ENCODE measurements around the gene ELN. TPM values are rescaled to one million over a fixed set of nuclear protein-coding genes. Genes with fewer than 3 reads are reported as not detected.

Gene ELN
- total and polyA plus RNA-seq, 2 of the 8 experiments (the other 6 are each of a cell fraction or from before 2014, with no cell fraction given) = 5.1 to 5.6 TPM

DNA sequence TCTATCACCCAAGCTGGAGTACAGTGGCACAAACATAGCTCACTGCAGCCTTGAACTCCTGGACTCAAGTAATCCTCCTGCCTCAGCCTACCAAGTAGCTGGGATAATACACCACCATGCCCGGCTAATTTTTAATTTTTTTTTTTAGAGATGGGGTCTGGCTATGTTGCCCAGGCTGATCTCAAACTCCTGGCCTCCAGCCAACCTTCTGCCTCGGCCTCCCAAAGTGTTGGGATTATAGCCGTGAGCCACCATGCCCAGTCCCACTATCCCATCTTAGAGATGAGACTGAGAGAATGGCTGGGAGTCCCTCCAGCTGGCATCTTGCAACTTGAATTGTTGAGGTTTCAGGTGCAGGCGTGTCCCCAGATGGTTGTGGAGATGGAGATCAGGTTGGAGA is 40.7 kb upstream of the ELN start:
- no peaks in the 10 kb centered on the region for H3K79me1 ChIP-seq (ENCODE audit: low read depth, low read length)
- H2BK12ac ChIP-seq (ENCODE audit: low read depth, low read length) = no peak overlapping the region
- TF ChIP-seq CHD1 (IDR thresholded peaks at IDR 0.05; ENCODE audit: low read depth, low read length) (no peak), RBBP5 (IDR thresholded peaks at IDR 0.05; ENCODE audit: borderline replicate concordance, low read depth, low read length) (no peak), SP2 (IDR thresholded peaks at IDR 0.05; ENCODE audit: low read length) (no peak), GABPA (IDR thresholded peaks at IDR 0.05; ENCODE audit: borderline replicate concordance, insufficient read depth, low read length) (no peak), EZH2 (IDR thresholded peaks at IDR 0.05; ENCODE audit: low read depth, low read length, severe bottlenecking) (no peak)
- TF ChIP-seq, protein P1, sequence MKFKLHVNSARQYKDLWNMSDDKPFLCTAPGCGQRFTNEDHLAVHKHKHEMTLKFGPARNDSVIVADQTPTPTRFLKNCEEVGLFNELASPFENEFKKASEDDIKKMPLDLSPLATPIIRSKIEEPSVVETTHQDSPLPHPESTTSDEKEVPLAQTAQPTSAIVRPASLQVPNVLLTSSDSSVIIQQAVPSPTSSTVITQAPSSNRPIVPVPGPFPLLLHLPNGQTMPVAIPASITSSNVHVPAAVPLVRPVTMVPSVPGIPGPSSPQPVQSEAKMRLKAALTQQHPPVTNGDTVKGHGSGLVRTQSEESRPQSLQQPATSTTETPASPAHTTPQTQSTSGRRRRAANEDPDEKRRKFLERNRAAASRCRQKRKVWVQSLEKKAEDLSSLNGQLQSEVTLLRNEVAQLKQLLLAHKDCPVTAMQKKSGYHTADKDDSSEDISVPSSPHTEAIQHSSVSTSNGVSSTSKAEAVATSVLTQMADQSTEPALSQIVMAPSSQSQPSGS (IDR thresholded peaks at IDR 0.05; ENCODE audit: low read length) = no peak
- TF ChIP-seq, protein P2, sequence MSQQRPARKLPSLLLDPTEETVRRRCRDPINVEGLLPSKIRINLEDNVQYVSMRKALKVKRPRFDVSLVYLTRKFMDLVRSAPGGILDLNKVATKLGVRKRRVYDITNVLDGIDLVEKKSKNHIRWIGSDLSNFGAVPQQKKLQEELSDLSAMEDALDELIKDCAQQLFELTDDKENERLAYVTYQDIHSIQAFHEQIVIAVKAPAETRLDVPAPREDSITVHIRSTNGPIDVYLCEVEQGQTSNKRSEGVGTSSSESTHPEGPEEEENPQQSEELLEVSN (IDR thresholded peaks at IDR 0.05) = no peak
- no peak for DNase-seq (ENCODE audit: low read depth in 1 of 2, low spot score in 2 of 2)
- no peak overlapping the region for H4K8ac ChIP-seq (ENCODE audit: extremely low read depth, insufficient read depth, low read length)
- ChIA-PET CTCF (ENCODE audit: partially characterized antibody) (interaction anchor here (0.8 to 5.1 kb wide), 4 partner anchors 8 to 218 kb away, joined by 3 to 32 read pairs (median 4); no protein-coding TSS in a partner anchor), POLR2A (ENCODE audit: partially characterized antibody) (no interaction called here)
- H3K4me1 ChIP-seq (replicated peaks in 1 of 4; ENCODE audit: control insufficient read depth in 3 of 4, insufficient read depth in 4 of 4, low read length in 3 of 4) = no peaks in the 10 kb centered on the region; a peak in 1 of 7 replicates
- H2BK120ac ChIP-seq (replicated peaks; ENCODE audit: low read depth, low read length) = no peak overlapping the region
- no peaks in the 10 kb centered on the region for H3K9me3 ChIP-seq (ENCODE audit: insufficient read depth in 2 of 2, low read depth in 1 of 2, low read length in 1 of 2)
- H3K4me3 ChIP-seq (ENCODE audit: extremely low read depth in 1 of 4, insufficient read depth in 2 of 4, low read depth in 3 of 4, low read length in 4 of 4) = no peak overlapping the region
- H3K27ac ChIP-seq (ENCODE audit: low read depth, low read length) = no peak overlapping the region
- no peak overlapping the region for H3K4ac ChIP-seq (replicated peaks; ENCODE audit: insufficient read length, low read depth, low read length)
- H3K23ac ChIP-seq (ENCODE audit: insufficient read length) = no peak overlapping the region
- H2AK5ac ChIP-seq (ENCODE audit: low read depth, low read length) = no peak overlapping the region
- H3K36me3 ChIP-seq (ENCODE audit: control insufficient read depth in 2 of 4, insufficient read depth in 4 of 4, low read length in 3 of 4) = no peaks in the 10 kb centered on the region
- no peak overlapping the region for H2BK5ac ChIP-seq (ENCODE audit: low read depth, low read length)
- H2BK15ac ChIP-seq (ENCODE audit: low read length) = no peak overlapping the region
- FAIRE-seq = no peak
- H3K9ac ChIP-seq (replicated peaks in 1 of 4; ENCODE audit: extremely low read depth in 1 of 4, low read depth in 3 of 4, low read length in 3 of 4) = no peak overlapping the region
- H3K18ac ChIP-seq (ENCODE audit: extremely low read depth, low read length) = no peak overlapping the region
- no peaks in the 10 kb centered on the region for H3K23me2 ChIP-seq (ENCODE audit: low read depth, low read length)
- no peaks in the 10 kb centered on the region for H4K20me1 ChIP-seq (replicated peaks in 1 of 2; ENCODE audit: control insufficient read depth in 1 of 2, insufficient read depth in 2 of 2, low read length in 2 of 2)
- WGBS, 2 experiments (ENCODE audit: extremely low coverage in 1 of 2, insufficient coverage in 1 of 2, insufficient read length in 1 of 2, insufficient replicate concordance in 2 of 2, low coverage in 1 of 2, low lambda C conversion rate in 2 of 2, missing lambda C conversion rate in 1 of 2) = 87% methylated on average over 4 of the region's 4 CpGs; no CpG with 5 or more reads in 1 of the 2 experiments
- no peaks in the 10 kb centered on the region for H3K27me3 ChIP-seq (replicated peaks in 1 of 4; ENCODE audit: control insufficient read depth in 3 of 4, extremely low read depth in 1 of 4, insufficient read depth in 3 of 4, low read length in 3 of 4)
- no peak overlapping the region for H4K5ac ChIP-seq (ENCODE audit: insufficient read length, low read depth, low read length)
- no peak overlapping the region for H4K91ac ChIP-seq (replicated peaks; ENCODE audit: insufficient read length, low read length)
- H3K14ac ChIP-seq (ENCODE audit: insufficient read length) = no peak overlapping the region
- no peak overlapping the region for H3K4me2 ChIP-seq (ENCODE audit: insufficient read depth in 1 of 2, low read depth in 2 of 2, low read length in 2 of 2)
- no peak overlapping the region for H2AFZ ChIP-seq (ENCODE audit: low read length)
- H2BK20ac ChIP-seq (ENCODE audit: low read length) = no peak overlapping the region
- H3K79me2 ChIP-seq (ENCODE audit: control insufficient read depth in 1 of 2, insufficient read depth in 2 of 2, low read length in 2 of 2) = no peaks in the 10 kb centered on the region
- no peak overlapping the region for H3K56ac ChIP-seq (replicated peaks; ENCODE audit: insufficient read length, low read depth, low read length)
